ENCODE results near the gene EGLN3.
A peak's percentile ranks its signal among the peaks of the same experiment; 100 is the strongest.

The EGLN3 gene

DNA sequence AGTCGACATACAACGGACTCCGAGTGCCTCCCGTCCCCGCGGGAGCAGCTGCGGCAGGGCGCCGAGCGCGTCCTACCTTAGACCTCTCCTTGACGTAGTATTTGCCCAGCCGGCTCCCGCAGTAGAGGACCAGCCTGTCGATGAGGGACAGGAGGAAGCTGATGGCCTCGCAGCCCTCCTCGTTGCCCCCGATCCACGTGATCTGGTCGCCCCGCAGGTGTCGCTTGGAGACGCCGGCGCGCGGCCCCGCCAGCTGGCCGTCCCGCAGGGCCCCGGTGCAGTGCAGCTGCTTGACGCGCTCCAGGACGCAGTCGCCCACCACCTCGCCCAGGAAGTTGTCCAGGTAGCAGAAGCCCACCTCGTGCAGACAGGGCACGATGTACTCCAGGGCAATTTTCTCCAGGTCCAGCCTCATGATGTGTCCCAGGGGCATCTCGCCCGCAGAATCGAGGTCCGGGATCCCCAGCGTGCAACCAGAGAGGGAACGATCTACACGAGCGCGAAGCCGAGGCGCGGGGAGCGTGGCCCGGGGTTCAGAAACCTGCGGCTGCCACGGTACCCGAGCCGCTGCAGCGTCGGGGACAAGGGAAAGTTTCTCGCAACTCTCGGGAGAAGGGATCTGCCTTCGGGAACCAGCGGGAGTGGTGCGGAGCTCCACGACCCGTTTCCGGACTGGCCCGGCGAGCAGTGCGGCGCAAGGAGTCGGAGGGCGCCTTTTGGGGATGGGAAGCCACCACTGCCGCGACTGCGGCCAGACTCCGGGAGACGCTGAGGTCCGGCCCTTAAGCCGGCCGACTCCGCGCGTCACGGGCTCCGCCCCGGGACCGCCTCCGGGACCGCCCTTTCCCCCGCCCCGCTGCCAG lies at the start of gene EGLN3:
Gene EGLN3 (minus strand): TSS at position 755 of the 863 bp plus-strand sequence. CDS start 322 bp downstream, at position 433.
- H3K4me3 ChIP-seq (ENCODE audit: control insufficient read depth, low read depth, low read length): peak within 1 kb of the TSS; percentile 65
- no peak for DNase-seq (ENCODE audit: low read depth)
- TF ChIP-seq, protein P1, sequence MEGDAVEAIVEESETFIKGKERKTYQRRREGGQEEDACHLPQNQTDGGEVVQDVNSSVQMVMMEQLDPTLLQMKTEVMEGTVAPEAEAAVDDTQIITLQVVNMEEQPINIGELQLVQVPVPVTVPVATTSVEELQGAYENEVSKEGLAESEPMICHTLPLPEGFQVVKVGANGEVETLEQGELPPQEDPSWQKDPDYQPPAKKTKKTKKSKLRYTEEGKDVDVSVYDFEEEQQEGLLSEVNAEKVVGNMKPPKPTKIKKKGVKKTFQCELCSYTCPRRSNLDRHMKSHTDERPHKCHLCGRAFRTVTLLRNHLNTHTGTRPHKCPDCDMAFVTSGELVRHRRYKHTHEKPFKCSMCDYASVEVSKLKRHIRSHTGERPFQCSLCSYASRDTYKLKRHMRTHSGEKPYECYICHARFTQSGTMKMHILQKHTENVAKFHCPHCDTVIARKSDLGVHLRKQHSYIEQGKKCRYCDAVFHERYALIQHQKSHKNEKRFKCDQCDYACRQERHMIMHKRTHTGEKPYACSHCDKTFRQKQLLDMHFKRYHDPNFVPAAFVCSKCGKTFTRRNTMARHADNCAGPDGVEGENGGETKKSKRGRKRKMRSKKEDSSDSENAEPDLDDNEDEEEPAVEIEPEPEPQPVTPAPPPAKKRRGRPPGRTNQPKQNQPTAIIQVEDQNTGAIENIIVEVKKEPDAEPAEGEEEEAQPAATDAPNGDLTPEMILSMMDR (IDR thresholded peaks at IDR 0.05; ENCODE audit: control insufficient read depth, insufficient read depth, low read depth, low read length, missing control alignments): no peak

DNA sequence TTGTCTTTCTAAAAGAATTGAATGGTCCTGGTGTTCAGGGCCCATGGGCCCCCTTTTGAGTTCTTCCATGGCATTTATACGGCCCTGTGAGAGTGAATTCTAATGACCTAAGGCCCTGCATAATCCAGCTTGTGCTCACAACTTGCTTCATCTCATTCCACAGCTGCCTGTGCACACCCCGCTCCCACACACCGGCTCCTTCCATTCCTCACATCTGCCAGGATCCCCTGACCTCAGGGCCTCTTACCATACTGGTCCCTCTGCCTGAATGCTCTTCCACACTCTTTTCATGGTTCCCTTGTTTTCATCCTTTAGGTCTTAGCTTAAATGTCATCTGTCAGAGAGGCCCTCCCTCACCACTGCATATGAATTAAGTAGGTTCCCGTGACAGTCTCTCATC lies 49.5 kb upstream of the EGLN3 start:
- no peak overlapping the region for H3K4me3 ChIP-seq (ENCODE audit: control insufficient read depth, low read depth, low read length)
- DNase-seq (ENCODE audit: low read depth): no peak
- TF ChIP-seq, protein P1 (IDR thresholded peaks at IDR 0.05; ENCODE audit: control insufficient read depth, insufficient read depth, low read depth, low read length, missing control alignments): no peak

DNA sequence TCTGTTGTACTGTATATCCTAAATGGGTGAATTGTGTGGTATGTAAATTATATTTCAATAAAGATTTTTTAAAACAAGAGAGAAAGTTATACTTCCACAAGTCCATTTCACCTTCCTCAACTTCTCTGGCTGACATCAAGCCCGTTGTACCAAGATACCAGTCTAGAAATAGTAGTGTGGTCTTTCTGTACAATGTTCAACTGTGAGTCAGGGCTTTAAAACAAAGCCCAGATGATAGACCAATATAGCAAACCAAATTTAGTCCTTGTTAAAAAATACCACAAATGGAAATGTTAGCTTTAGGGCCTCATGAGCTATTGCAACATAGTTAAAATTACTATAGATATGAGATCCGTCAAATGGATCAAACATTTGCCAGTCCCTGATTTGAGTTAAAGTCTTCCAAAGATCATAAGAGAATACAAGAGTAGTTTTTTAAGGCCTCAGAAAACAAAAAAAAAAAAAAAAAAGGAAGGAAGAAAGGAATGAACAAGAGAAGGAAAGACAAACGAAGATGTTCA lies 49.0 kb upstream of the EGLN3 start:
- H3K4me3 ChIP-seq (ENCODE audit: control insufficient read depth, low read depth, low read length): no peak overlapping the region
- TF ChIP-seq, protein P1 (IDR thresholded peaks at IDR 0.05; ENCODE audit: control insufficient read depth, insufficient read depth, low read depth, low read length, missing control alignments): no peak
- no peak for DNase-seq (ENCODE audit: low read depth)

DNA sequence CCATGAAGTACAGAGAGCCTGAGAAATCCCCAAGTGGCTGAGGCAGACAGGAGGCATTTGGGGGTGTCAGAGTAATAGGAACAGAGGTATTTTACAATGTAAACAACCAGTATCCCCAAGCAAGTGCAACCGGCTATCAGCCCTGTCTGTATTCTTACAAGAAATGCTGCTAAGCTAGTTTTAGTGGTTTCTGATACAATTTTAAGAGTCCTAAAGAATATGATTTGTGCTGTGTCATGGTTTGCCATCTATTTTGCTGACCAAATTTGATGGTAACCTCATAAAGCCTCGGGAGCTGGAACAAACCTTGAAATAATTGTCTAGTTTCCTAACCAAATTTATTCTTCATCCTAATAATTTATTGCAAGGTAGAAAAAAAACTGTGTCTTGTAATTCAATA lies 46.7 kb upstream of the EGLN3 start:
- no peak for DNase-seq (ENCODE audit: low read depth)
- no peak overlapping the region for H3K4me3 ChIP-seq (ENCODE audit: control insufficient read depth, low read depth, low read length)
- TF ChIP-seq, protein P1 (IDR thresholded peaks at IDR 0.05; ENCODE audit: control insufficient read depth, insufficient read depth, low read depth, low read length, missing control alignments): no peak

DNA sequence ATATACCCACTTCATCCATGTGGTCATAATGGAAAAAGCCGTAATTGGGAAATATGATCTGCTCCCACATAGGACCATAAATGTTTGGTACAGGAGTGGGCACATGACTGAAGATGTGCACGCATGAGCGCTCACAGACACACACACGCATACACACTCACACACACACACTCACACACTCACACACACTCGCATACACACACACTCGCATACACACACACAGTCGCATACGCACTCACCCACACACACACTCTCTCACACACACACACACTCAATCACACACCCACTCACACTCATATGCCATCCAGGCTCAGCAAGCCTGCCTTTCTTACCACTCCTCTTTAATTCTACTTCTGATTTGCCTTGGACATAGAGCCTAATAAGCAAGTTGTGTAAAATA lies 45.6 kb upstream of the EGLN3 start:
- no peak overlapping the region for H3K4me3 ChIP-seq (ENCODE audit: control insufficient read depth, low read depth, low read length)
- TF ChIP-seq, protein P1 (IDR thresholded peaks at IDR 0.05; ENCODE audit: control insufficient read depth, insufficient read depth, low read depth, low read length, missing control alignments): no peak
- DNase-seq (ENCODE audit: low read depth): no peak

DNA sequence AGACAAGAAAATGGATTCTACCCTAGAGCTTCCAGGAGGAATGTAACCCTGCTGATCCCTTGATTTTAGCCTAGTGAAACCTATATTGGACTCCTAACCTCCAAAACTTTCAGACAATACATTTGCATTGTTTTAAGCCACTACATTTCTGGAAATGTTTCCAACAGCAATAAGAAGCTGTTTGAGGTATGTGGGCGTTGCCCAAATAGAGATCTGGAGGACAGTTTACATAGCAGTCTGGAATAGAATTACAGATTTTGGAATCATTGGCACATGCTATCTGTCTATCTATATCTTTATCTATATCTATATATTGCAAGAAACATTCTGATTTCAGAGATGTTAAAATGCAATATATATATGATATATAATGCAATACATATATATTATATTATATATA lies 42.4 kb upstream of the EGLN3 start:
- TF ChIP-seq, protein P1 (IDR thresholded peaks at IDR 0.05; ENCODE audit: control insufficient read depth, insufficient read depth, low read depth, low read length, missing control alignments): no peak
- DNase-seq (ENCODE audit: low read depth): no peak
- no peak overlapping the region for H3K4me3 ChIP-seq (ENCODE audit: control insufficient read depth, low read depth, low read length)
